Erythroblast (primary cell): Measurements from ENCODE around the gene C2orf68.
"Not testable (repeated sequence)": the region's sequence is repeated elsewhere in the genome, so short reads cannot be mapped to it uniquely, and the experiment has no call there.

Experiments used
- DNase-seq, 2 experiments: peaks; one replicate each; lab custom pipeline; 2025; lab: John Stamatoyannopoulos, UW
- GATA1 ChIP-seq: IDR thresholded peaks from 2 replicates; pipeline ENCODE4 v1.6.1; 2011; ENCODE audit warnings: low read depth, mild to moderate bottlenecking, control low read depth, low read length, moderate library complexity
- POLR2A ChIP-seq: IDR thresholded peaks from 2 replicates; pipeline ENCODE4 v1.6.1; 2011; ENCODE audit warnings: mild to moderate bottlenecking, low read length

Gene C2orf68

DNA sequence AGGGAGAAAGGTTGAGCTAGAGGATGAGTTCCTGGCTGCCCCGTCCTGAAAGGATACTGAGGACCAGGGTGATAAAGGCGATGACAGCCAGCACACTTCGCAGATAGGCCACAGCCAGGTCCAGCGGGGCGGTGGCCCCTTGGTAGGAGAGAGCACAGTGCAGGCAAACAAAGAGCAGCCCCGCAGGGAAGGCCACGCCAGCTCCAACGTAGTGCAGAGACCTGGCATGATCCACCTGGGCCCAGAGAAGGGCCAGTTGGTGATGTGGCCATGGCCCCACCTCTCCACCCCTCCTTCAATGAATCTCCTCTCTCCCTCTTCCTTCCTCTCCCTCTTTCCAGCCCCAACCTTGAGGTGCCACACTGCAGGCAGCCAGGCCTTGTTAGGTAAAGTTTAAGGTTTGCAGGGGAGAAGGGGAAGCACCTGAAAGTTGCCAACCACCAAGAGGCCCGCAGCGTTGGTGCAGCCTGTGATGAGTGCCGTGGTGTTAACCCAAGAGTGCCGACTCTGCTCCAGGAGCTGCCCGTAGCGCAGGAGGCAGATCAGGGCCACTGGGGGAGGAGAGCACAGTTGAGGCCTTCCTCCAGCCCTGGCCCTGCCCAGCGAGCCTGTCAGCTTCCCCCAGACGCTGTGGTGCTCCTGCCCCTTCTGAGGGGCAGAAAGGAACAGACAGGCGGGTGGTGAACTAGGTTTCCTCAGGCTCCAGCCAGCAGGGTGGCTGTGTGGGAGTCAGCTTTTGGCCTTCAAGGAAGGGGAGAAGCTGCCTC, 12.2 kb downstream of the C2orf68 start:
- DNase-seq = no peak
- TF ChIP-seq GATA1 = no peak
- TF ChIP-seq POLR2A = no peak

- DNase-seq = no peak
- no peak for TF ChIP-seq POLR2A
- no peak for TF ChIP-seq GATA1
These were observed 13.1 kb downstream of the C2orf68 start for GRCh38 chr2:85598594-85599340.

- DNase-seq = no peak
- no peak for TF ChIP-seq GATA1
- TF ChIP-seq POLR2A = no peak
These were observed 14.6 kb downstream of the C2orf68 start for GRCh38 chr2:85597241-85597640.

- no peak for DNase-seq
- no peak for TF ChIP-seq POLR2A
- TF ChIP-seq GATA1 = no peak
These were observed 15.3 kb downstream of the C2orf68 start for GRCh38 chr2:85596486-85597143.

- no peak for TF ChIP-seq GATA1
- no peak for TF ChIP-seq POLR2A
- DNase-seq = no peak
These were observed 15.9 kb downstream of the C2orf68 start for GRCh38 chr2:85596026-85596333.

- TF ChIP-seq POLR2A = peak; percentile 95
- no peak for TF ChIP-seq GATA1
- peak; percentile 97 to 98 for DNase-seq
These were observed 16.4 kb downstream of the C2orf68 start, which contains the start of gene RNF181 for GRCh38 chr2:85595301-85596025. Gene RNF181 (plus strand): TSS chr2:85595745. CDS start chr2:85595764, 19 bp downstream.

DNA sequence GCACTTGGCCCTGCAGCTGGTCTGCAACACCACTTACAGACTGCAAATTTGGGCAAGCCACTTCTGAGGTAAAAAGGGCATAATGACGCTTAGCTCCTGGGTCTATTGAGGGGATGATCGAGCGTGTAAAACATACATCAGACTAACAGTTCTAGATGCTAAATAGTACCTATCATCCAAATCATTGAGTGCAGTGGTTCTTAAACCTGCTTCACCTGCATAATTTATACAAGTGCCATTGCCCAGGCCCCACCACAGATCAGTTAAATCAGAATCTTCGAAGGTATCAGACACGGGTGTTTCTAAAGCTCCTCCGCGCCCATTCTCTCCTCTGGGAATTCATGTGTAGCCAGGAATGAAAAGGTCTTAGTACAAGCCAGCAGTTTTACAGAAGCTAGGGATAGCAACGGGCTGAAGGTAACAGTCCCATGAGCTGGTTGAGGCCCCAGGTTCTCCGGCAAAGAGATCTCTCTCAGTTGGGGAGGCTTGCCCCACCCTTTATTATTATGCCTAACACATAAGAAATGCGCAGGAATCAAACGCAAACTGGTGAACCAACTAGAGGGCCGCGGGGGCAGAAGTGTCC, 17.1 kb downstream of the C2orf68 start:
- no peak for TF ChIP-seq GATA1
- TF ChIP-seq POLR2A = no peak
- no peak for DNase-seq

DNA sequence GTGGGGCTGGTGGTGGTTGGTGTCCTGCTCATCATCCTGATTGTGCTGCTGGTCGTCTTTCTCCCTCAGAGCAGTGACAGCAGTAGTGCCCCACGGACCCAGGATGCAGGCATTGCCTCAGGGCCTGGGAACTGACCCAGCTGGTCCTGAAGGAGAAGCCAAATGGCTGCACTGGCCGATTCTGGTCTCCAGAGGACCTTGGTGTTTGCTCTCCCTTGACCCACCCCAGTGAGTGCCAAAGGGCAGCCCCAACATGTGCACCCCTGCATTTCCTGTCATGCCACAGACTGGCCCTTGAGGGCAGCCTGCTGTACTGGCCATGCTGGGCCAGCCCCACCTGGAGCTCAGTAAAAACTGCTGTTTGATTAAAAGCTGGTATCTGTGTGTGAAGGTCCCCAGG, 18.8 kb downstream of the C2orf68 start:
- no peak for DNase-seq
- no peak for TF ChIP-seq GATA1
- TF ChIP-seq POLR2A = no peak

DNA sequence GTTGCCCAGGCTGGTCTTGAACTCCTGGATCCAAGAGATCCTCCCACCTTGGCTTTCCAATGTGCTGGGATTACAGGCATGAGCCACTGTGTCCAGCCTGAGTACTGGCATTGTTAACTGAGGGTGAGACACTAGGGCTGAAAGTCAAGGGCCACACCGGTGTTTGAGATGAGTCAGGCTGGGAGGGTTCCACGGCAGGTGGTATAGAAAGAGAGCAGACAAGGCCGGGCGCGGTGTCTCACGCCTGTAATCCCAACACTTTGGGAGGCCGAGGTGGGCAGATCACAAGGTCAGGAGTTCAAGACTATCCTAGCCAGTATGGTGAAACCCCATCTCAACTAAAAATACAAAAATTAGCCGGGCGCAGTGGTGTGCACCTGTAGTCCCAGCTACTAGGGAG, 19.6 kb downstream of the C2orf68 start:
- not testable (repeated sequence) for DNase-seq

- no peak for TF ChIP-seq POLR2A
- no peak for TF ChIP-seq GATA1
- DNase-seq = no peak
These were observed 20.3 kb downstream of the C2orf68 start for GRCh38 chr2:85591563-85591962.

- TF ChIP-seq POLR2A (no peak), GATA1 (no peak)
These were observed 20.9 kb downstream of the C2orf68 start for GRCh38 chr2:85590950-85591349.

DNA sequence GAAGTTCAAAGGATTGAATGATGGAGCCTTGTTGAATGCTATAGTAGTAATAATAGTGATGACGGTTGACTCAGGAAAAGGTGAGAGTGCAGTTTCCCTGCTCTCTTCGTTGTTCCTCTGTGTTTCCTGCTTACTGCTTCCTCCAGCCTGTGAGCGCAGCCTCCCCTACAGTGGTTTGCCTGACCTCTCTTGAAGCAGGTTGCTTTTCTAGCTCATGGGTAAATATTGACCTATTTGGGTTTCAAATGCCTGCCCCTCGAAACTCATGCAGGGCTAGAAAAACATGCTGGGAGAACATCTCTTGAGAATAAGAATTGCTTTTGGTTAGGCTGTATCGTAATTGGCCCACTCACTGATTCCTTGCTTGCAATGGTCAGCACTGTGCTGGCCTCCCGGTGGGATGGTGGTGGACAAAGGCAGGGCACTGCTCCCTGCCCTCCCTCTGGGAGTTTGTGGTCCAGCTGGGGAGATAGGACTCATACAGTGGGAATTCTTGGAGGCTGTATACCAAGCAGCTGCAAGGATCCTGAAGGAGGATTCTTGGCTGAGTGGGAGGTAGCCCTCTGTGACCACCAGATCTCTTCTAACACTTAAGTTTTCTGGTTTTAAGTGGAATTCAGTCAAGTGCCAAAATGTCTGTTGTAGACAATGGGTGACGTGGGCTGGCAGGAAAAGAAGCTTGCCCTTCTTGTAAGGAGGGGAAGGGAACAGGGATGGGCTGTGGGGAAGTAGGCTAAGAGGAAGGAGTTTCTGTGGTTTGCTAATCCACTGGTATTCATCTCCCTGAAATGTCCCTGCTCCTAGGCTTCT, 21.7 kb downstream of the C2orf68 start:
- no peak for DNase-seq
- TF ChIP-seq GATA1 = no peak
- TF ChIP-seq POLR2A = no peak

More at GRCh38 chr2:85590950-85591349, 20.9 kb downstream of the C2orf68 start:
- DNase-seq = no peak
